ENCODE results near the gene ZNF469.

The ZNF469 gene

DNA sequence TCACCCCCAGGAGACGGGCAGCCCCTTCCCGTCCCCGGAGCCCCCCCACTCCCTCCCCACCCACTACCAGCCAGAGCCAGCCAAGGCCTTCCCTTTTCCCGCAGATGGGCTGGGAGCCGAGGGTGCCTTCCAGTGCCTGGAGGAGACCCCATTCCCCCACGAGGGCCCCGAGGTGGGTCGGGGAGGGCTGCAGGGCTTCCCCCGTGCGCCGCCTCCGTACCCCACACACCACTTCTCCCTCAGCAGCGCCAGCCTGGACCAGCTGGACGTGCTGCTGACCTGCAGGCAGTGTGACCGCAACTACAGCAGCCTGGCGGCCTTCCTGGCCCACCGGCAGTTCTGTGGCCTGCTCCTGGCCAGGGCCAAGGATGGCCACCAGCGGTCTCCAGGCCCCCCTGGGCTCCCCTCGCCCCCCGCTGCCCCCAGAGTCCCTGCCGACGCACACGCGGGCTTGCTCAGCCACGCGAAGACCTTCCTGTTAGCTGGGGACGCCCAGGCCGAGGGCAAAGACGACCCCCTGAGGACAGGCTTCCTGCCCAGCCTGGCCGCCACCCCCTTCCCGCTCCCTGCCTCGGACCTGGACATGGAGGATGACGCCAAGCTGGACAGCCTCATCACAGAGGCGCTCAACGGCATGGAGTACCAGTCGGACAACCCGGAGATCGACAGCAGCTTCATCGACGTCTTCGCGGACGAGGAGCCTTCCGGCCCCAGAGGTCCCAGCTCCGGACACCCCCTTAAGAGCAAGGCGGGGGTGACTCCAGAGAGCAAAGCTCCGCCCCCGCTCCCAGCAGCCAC lies 46.8 kb downstream of the ZNF469 start:
- DNase-seq = no peak

DNA sequence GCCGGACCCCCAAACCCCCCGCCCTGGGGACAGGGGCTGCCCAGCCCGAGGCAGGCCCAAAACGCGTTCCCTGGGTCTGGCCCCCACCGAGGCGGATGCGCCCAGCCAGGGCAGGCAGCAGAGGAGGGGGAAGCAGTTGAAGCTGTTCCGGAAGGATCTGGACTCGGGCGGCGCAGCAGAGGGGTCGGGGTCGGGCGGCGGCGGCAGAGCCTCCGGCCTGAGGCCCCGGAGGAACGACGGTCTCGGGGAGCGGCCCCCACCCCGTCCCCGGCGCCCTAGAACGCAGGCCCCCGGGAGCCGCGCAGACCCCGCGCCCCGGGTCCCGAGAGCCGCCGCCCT lies 47.4 kb downstream of the ZNF469 start:
- no peak for DNase-seq

- DNase-seq = peak; percentile 77
Observed at GRCh38 chr16:88430524-88431446, 48.0 kb downstream of the ZNF469 start.

DNA sequence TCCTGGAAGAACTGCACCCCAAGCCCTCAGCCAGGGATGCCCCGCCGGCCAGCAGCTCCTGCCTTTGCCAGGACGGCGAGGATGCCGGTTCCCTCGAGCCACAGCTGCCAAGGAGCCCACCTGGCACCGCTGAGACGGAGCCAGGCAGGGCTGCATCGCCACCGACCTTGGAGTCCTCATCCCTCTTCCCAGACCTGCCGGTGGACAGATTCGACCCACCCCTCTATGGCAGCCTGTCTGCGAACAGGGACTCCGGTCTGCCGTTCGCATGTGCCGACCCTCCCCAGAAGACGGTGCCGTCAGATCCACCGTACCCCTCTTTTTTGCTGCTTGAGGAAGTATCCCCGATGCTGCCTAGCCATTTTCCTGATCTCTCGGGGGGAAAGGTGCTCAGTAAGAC lies 48.9 kb downstream of the ZNF469 start:
- no peak for DNase-seq

- DNase-seq = no peak
Observed at GRCh38 chr16:88432174-88432573, 49.4 kb downstream of the ZNF469 start.
